NCI-H460 (cell line): ENCODE results near the gene PCBP2. TPM values are rescaled to one million over a fixed set of nuclear protein-coding genes. Genes with fewer than 3 reads are reported as not detected.
"Not testable (repeated sequence)": the region's sequence is repeated elsewhere in the genome, so short reads cannot be mapped to it uniquely, and the experiment has no call there.

ENCODE experiments used
- DNase-seq: peaks from one replicate; pipeline ENCODE4 v3.0.0-alpha.2; 2016; ENCODE audit warnings: low read depth; ENCODE audit errors: extremely low read depth
- total RNA-seq: library from RNA; depleted of rRNA; stranded (reverse); fragments of >200 nt; shearing (Covaris generic); gene quantifications from 2 replicates; pipeline ENCODE4 v1.2.3, GENCODE V29; 2014

The PCBP2 gene
- total RNA-seq, 1 experiment from 2014 or later: 215 TPM

- DNase-seq: not testable (repeated sequence)
Observed at GRCh38 chr12:53439582-53439981, 12.3 kb upstream of the PCBP2 start.

- DNase-seq: peak; percentile 100
Observed at GRCh38 chr12:53441040-53441833, 10.7 kb upstream of the PCBP2 start, which contains the start of gene PRR13. Gene PRR13, plus strand, starts transcription at chr12:53441734. Its CDS starts 981 bp downstream, at chr12:53442715.

GRCh38 chr12:53443955-53444354, 7.9 kb upstream of the PCBP2 start:
- DNase-seq: no peak

GRCh38 chr12:53444593-53445325, 7.1 kb upstream of the PCBP2 start:
- DNase-seq: not testable (repeated sequence)

- no peak for DNase-seq
Observed at GRCh38 chr12:53450936-53451335, 966 bp upstream of the PCBP2 start.

GRCh38 chr12:53452159-53453077, 516 bp downstream of the PCBP2 start:
- DNase-seq: peak; percentile 70

GRCh38 chr12:53453953-53454640, 2.2 kb downstream of the PCBP2 start:
- DNase-seq: no peak

GRCh38 chr12:53454707-53455106, 2.8 kb downstream of the PCBP2 start:
- DNase-seq: no peak

GRCh38 chr12:53456654-53457366, 4.9 kb downstream of the PCBP2 start:
- no peak for DNase-seq

GRCh38 chr12:53459097-53459496, 7.2 kb downstream of the PCBP2 start:
- DNase-seq: no peak

- no peak for DNase-seq
Observed at GRCh38 chr12:53461059-53461458, 9.2 kb downstream of the PCBP2 start.

- no peak for DNase-seq
Observed at GRCh38 chr12:53461591-53461990, 9.7 kb downstream of the PCBP2 start.

- no peak for DNase-seq
Observed at GRCh38 chr12:53462935-53463334, 11.0 kb downstream of the PCBP2 start.

GRCh38 chr12:53463802-53464560, 12.1 kb downstream of the PCBP2 start:
- no peak for DNase-seq

- no peak for DNase-seq
Observed at GRCh38 chr12:53464685-53465418, 12.9 kb downstream of the PCBP2 start.

- DNase-seq: no peak
Observed at GRCh38 chr12:53465679-53466078, 13.8 kb downstream of the PCBP2 start.

GRCh38 chr12:53466640-53467039, 14.7 kb downstream of the PCBP2 start:
- DNase-seq: no peak

- DNase-seq: no peak
Observed at GRCh38 chr12:53467082-53467481, 15.2 kb downstream of the PCBP2 start.
